GM21717 (cell line): ENCODE results near the gene NRXN3.
"Not testable (repeated sequence)": the region's sequence is repeated elsewhere in the genome, so short reads cannot be mapped to it uniquely, and the experiment has no call there.

Experiments used
- ATAC-seq: cut with Tn5 transposase; IDR thresholded peaks from one replicate; pipeline ENCODE4 v1.9.1; 2021; ENCODE audit warnings: mild to moderate bottlenecking, moderate library complexity; ENCODE audit not compliant: unreplicated experiment

NRXN3 gene

DNA sequence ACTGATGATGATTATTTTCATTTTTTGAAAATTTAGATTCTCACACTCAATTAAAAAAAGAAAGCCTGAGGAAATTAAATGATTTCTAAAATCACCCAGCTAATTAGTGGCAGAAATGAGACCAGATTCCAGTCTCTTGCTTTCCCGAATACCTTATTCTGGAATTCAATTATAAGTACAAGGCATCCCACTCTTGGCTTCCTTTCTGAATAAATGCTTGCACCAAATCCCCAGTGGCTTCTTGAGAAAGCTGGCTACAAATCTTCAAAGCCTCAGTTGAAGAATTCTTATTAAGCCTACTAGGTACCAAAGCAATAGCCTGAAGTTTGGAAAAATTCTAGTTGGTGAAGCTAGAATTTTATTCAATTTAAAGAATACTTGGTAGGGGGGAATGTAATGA is 1564.5 kb downstream of the NRXN3 start:
- no peak for ATAC-seq

DNA sequence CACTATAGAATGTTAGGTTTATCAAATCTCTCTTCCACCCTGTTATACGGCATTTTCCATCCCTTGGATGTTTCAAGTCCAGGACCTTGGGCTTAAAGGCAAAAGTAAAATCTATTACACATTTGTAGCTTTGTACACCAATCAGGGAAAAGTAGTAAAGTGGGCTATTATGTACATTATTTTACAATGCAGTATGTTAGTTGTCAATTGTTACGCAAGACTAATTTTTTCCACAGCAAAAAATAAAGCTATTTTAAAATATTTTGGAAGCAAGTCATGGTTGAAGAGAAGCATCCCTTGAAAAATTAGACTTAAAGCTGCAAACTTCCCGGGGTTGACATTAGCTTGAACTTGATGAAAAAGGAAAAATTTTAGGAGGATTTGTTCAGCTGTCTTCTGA is 1564.9 kb downstream of the NRXN3 start:
- ATAC-seq = no peak

DNA sequence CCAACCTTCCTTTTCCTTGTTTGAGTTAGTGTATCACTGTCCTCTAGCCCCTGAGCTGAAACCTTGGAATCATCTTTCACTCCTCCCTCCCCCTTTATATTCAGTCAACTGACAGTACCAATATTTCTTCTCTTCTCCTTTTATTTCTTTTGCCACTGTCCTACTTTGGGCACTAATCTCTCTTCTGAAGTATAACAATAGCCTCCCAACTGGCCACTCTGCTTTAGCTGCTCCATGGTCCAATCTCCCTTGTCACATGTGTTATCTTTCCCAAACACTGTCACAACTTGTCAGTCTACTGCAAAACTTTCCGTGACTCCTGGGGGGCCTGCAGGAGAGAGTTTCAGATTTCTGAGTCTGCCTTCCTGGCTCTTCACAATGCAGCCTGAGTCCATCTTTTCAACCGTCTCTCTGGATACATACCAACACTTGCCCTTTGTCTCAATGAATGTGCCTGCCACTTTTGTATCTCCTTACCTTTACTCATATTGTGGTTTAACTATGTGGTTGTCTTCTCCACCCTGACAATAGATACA is 1570.0 kb downstream of the NRXN3 start:
- no peak for ATAC-seq

DNA sequence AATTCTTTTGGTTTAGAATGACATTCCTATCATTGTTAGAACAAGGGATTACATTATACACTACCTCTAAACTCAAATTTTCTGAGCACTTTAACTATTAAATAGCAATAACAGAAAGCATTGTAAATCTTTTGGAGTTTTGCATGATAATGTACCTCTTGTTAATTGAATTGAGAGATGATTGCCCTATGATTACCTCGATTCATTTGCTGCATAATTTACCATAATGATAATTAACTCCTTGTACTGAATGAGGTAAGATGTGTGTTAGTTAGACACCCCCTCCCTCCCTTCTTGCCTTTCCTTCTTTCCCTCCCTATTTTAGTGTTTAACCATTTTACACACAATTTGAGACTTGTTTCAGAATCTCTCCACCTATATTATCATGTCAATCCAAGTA is 1572.0 kb downstream of the NRXN3 start:
- ATAC-seq = no peak

DNA sequence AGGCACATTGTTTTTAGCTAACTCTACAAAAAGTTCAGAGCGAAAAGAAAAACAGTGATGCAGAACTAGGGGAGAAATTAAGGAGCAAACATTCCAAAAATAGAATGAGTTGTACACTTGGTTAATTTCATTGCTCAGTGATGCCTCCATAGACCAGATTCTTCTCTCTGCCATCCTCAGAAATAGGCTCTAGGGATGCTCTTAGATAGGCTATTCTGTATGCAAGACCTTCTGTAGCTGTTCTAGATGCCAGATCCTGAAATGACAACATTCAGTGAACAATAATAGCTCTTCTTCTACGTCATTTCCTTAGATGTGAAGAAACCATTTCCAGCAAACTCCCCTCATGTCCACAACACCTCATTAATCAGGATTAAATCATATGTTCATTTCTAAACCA is 1574.9 kb downstream of the NRXN3 start:
- ATAC-seq = no peak

DNA sequence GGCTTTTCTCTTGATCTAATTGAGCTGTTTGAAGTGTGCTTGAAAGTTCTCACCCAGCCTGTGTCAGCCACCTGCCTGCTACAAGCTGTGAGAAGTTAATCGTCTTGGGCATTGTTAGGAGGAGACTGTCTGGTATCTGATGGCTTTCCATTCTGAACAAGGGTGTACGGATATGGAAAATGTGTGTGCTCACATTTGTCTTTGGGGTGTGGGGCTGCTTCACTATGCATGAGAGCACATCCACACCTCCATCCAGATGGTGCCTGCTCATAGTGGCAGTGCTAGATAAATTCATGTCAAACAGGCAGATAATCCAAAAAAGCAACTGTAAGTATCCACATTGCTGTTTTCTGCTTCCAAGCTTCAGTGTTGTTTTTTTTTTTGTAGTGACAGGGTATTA is 1578.9 kb downstream of the NRXN3 start:
- ATAC-seq = no peak

DNA sequence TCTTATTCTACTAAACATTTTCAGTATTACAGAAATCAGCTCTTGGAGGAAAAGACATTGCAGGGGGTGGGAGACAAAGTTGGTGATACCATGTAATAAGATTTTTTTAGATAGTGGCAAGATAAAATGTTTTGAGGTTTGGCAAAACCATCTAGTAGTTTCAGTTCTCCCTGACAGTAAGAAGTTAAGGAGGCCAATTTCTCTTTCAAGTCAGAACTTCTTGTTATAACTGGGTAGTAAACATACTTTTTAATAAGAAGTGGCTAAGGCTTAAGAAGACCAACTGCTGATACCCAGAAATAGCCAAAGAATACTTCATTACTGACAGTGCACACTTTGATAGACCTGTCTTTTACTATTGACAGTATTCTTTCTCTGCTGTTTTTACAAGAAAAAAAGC is 1588.8 kb downstream of the NRXN3 start:
- no peak for ATAC-seq

DNA sequence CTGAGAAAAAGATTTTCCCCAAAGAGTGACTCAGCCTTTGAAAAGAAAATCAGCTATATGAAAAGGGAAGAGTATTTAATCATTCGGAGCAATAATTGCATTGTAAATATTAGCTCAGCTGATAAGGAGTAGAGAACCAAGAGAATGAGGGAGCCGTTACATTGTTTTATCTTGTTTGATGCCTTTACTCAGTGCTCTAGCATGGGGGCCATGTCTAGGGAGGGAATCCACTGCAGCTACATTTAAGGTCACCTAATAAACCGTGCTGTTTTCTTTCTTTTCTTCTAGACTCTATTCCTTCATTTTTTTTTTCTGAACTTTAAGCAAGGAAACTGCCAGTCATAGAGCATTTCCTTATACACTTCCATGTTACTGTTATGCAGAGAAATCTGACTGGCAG is 1594.2 kb downstream of the NRXN3 start:
- no peak for ATAC-seq

DNA sequence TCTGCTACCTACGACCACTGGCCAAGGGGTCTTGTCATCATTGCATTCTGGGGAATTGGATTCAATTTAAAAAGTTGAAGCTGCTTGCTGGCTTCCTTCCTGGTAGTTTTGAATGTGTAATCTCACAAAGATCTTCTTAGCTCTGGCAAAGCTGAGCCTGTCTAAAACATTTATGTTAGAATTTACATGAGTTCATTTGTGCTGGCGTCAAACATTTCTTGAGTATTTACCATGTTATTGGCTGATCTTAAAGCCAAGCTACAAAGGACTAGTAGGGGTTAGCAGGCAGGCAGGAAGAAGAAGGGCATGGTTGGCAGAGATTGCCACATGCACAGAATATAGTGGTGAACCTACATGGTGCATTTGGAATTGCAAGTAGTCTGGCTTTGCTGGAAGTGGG is 1596.3 kb downstream of the NRXN3 start:
- ATAC-seq = no peak

DNA sequence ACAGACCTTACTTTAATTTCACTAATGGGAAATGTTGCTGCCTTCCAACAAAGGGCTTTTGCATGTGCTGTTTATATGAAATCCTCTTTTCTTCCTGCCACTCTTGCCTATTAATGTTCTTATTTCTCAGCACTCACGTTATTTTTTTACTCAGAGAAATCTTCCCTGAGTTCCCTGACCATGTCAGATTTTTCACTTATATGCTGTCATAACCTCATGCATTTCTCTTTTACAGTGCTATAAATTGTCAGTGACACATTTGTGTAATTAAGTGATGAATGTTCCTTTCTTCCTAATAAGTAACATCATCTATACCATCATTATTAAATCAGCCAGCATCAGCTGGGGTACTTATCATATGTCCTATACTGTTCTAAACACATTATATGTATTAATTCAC is 1597.1 kb downstream of the NRXN3 start:
- ATAC-seq = no peak

DNA sequence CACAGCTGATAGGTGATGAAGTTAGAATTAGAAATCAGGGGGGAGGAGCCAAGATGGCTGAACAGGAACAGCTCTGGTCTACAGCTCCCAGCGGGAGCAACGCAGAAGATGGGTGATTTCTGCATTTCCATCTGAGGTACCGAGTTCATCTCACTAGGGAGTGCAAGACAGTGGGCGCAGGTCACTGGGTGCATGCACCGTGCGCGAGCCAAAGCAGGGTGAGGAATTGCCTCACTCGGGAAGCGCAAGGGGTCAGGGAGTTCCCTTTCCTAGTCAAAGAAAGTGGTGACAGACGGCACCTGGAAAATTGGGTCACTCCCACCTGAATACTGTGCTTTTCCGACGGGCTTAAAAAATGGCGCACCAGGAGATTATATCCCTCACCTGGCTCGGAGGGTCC is 1597.5 kb downstream of the NRXN3 start:
- ATAC-seq = not testable (repeated sequence)

DNA sequence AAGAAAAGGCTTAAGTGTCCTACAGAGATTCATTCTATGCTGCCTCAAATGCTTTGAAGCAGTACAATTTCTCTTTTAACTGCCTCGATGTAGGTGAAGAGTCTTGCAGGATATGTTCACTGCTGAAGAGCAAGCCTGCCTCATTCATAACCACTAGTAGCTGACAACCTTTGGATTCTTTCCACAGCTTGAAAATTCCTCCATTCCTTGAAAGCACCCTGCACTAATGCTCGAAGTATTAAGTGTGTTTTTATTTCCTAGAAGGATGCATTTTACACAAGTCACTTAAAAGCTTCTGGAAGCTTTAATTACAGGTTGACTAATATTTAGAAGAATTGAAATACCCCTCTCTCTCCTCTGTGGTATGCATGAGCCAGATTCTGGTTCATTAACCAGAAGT is 1611.7 kb downstream of the NRXN3 start:
- ATAC-seq = no peak

DNA sequence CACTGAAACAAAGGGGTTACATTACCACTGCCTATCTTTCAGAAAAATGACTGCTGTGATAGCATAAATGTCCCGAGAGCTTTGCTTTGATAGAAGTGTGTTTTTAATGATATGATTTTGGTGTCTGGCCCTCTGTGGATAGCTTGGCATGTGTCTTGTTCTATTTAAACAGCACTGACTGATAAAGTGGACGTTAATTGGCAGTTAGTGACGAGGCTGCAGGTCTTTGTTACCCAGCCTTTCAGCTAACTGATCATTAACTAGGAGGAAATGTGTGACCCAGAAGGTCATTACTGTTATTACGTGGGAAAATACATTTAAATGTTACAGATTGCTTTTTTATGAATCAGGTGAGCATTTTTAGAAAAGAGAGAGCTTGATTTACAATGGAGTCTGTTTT is 1612.9 kb downstream of the NRXN3 start:
- ATAC-seq = no peak

DNA sequence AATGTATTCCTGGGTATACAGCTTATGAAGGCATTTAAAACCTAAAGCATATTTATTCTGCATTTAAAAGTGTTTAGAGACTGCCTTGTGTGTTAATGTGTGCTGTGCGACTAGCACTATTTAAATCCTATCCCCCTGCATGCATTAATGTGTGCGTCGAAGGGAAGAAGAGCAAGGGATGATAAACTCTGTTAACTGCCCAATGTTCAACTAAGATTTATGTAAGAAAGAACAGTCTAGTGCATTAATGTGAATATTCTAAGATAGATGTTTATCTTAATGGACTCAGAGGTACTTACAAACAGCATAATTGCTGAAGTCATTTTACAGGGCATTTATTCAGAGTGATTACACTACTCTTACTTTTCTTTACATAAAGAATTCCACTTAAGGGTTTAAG is 1616.3 kb downstream of the NRXN3 start:
- ATAC-seq = no peak

DNA sequence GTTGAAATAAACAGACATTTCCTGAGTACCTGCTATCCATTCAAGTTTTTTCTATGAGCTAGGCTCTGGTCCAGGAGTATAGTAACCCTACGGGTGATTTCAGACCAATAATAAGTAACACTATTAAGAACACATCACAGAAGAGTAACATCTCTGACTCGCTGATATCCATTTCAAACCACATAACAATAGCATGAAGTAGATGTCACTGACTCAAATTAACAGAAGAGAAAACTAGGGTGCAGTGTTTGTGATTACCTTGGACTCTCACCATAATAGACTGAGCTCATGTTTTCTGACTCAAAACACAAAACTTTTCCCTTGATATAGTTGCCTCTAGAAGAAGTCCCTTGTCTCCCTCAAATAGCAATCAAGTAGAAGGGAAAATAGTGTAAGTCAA is 1618.2 kb downstream of the NRXN3 start:
- no peak for ATAC-seq

DNA sequence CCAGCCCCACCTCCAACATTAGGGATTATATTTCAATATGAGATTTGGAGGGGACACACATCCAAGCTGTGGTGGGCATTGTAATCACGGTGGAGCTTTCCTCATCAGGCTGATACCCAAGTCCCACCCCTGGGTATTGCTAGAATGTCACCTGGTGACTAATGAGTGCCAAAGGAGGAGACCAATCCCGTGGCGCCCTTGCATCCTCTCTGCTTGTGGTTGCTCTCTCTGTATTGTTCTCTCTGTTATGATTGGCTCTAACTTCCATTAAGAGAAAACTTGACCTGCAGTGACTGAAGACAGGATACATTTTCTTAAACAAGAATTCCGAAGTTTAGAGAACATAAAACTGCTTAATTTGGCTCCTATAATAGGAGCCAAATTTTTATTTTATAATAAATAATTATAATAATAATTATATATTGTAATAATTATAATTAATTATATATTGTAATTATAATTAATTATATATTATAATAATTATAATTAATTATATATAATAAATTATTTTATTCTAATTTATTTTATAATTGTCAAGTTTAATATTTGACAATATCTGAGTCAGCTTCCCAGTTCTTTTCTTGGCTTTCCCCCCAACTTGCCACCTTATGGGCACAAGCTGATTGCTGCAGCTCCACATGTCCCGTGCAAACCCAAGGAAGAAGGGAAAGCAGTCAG is 1621.0 kb downstream of the NRXN3 start:
- no peak for ATAC-seq

DNA sequence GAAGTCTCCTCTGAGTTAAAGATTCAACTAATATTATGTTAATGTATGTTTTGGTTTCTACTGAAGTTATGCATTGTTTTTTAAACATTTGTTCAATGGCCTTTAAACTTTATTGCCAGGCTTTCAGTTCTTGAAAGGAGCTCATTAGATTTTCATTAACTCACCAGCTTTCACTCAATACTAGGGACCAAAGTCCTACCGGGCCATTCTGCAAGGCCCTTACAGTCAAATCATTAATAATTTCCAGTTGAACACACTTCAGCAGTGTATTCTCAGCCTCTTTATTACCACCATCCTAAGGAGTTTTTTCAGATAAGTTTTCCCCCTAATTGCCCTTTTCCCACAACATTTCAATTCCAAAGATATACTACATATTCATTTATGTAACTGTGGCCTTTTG is 1631.9 kb downstream of the NRXN3 start:
- ATAC-seq = no peak

DNA sequence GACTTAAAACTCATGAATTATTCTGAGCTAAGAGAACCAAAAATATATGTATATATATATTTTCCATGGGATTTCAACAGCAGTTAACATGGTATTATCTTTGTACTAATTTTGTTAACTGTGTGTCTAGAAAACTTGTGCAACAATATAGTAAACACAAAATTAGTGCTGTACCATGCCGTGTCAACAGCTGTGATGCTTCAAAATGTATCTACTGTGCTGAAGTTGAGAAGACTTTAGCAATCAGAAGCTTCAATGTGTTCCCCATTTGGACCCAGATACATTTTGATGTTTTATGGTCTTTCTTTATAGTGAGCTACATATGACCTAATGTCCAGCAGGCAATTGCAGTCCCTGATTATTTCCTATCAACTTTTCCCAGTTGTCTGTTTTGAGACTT is 1635.5 kb downstream of the NRXN3 start:
- no peak for ATAC-seq

DNA sequence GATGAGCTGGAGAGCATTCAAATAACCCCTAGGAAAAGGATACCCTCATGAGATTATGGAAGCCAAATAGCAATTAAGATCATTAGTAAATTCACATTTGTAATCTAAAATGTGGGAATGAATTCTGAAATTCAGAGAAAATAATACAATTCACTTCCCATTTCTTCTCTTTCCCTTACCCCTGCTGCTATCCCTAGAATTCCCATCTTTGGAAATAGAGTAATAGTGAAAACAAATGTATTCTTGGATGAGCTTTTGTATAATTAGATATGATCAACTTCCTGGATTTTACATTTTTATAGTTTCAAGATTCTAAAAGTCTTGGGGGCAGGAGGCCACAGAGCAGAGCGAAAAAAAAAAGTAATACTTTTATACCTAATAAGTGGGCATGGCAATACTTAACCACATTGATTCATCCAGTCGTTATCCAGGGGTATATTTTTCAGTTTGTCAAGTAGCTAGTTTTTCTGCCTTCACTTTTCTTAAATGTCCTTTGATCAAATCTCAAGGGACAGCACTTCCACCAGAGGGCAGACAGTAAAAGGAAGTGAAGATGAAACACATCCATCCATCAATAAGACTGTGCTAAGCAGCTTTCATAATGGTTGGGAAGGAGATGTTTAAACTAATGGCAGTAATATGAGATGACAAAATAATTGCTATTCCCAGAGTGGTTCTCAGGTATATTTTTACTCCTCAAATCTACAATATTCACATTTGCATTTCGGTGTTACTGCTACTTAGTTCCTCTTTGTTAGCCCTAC is 1639.9 kb downstream of the NRXN3 start:
- no peak for ATAC-seq

DNA sequence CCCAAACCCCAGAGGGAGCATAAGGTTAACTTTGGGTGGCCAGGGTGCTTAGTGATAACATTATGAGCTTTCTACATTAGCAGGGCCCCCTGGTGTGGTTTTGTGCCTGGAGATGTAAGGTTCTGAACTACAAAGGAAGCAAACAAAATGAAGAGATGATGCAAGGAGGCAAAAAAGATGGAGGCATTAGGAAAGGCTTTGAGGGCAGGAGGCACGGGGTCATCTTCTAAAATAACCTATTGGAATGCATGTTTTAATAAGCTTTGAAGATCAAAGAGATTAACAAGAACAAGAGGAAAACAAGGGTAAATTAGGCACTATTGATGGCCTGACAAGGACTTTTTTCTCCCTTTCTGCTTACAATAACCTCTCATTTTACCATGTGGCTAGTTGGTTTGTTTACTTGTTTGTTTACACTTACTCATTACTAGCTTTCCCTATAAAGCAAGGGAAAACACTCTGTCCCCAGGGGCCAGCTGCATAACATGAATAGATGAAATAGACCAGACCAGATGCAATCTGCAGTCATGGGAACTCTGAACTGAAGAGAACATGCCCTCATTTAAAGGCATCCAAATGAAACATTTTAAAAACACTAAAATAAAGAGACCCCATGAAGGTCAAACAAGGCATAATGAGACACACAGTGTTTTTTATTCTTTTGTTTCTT is 1650.8 kb downstream of the NRXN3 start:
- no peak for ATAC-seq

DNA sequence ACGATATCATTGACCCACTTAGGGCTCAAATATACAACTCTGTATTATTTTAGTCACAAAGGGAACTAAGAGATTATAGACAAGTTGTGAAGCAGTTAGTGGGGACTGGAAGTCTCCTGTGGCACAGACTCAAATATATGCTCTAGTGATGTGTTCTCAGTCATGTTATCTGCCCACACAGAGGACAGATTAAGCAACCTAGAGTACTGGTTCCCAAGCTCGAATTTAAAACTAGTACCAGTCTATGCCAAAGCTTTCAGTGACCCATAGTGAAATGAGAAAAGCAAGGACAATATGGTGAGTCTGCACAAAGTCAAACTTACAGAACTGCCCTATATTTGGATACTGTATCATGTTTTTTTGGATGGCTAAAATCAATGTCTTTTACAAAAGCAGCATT is 1651.9 kb downstream of the NRXN3 start:
- ATAC-seq = no peak

DNA sequence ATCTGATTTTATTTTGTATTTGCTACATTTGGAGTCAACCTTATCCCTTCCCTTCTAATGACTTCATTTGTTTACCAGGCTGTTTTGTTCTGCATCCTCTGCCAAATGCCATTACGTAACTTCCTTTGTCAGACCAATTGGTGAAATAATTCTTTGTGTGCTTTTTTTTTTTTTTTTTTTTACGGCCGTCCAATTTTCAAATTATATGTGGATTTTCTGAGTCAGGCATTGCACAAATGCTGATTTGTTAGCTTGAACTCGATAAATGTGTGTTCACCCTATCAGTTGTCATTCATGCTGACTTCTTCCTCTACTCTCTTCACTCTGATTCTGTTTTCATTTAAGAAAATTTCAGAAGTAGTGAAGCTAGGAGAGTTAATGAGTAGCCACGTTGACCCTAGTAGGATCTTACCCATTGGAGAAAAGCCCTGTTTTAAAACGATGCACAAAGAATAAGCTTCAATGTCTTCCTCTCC is 1654.9 kb downstream of the NRXN3 start:
- no peak for ATAC-seq
